Measurements from ENCODE around the gene IFNA4.
"Not testable (repeated sequence)": the region's sequence is repeated elsewhere in the genome, so short reads cannot be mapped to it uniquely, and the experiment has no call there.

IFNA4 gene

DNA sequence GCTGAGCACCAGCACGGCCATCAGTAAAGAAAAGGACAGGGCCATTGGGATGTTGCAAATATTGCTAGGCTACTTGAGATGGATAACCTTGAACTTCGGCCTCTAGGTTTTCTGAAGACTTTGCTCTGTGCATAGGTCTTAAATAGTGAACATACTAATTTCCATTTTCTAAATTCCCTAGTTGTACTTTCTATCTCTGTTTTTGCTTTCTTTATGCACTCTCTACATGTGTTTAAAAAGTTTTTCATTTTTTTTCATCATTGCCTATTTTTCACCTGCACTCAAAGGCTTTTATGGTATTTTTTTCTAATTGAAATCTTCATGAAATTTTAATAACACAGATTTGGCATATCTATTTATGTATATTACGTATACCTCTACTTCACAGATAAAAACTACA, at the start of gene IFNA4:
TSS of gene IFNA4 (minus strand) at position 101 of the 400 bp plus-strand sequence. CDS start at position 45, 56 bp downstream.
- CTCF ChIA-PET; POLR2A ChIA-PET (ENCODE audit: low non-redundant PET); DNase-seq (ENCODE audit: low spot score); H3K27ac ChIP-seq: not testable (repeated sequence)

DNA sequence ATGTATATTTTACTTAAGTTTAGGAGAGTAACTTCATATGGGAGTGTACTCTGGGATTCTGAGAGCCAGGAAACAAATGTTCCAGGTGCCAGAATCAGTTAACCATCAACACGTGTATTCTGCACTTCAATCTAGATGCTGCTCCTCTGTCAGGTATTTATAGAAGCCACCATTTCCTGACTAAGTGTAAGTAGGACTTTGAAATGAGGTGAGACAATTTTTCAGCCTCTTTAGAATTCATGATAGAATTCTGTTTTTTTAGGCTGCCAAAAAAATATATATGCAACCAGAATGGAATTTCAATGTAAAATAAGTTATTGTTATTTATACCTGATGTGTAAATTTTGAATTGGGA, 49.0 kb upstream of the IFNA4 start:
- DNase-seq (ENCODE audit: low spot score); POLR2A ChIA-PET (ENCODE audit: low non-redundant PET); H3K27ac ChIP-seq: not testable (repeated sequence)
- CTCF ChIA-PET: interaction anchor here (0.6 to 1.9 kb wide), 5 partner anchors 16 to 1695 kb away, joined by 3 to 6 read pairs (median 3); no protein-coding TSS in a partner anchor

DNA sequence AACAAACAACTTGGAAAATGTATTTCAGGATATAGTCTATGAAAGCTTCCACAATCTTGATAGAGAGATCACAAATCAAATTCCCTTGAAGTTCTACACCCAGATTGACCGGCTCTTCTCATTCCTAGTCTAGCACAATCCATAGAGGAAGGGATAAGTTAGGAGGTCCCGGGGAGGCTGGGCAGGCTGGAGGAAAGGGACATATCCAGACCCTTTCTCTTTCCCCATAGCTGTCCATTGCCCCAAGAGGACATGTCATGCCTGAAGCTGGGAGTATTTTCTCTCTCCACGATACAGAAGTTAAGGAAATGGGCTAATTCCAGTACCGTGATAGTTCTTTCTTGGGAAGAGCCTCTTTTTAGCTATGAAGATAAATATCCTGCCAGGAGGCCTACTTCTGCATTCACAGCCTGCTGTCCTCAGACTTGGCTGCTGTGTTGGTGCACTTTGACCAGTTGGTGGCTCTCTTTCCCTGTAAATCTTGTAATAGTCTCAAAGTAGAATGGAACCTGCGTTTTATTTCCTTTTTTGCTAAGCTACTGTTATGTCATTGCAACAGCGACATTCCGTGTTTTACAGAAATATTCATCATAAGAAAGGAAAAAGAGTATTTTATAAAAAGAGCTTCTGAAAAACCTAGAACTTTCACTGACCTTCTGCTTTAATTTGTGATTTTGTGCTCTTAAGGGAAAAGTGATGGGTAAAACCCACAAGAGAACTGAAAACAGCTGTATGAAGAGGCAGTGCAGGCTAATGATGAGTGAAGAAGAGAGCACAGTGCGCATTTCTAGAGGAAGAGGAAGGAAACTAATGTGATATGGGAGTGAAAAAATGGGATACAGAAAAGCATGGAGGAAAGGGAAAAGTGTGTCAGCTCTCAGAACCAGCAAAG, 48.3 kb upstream of the IFNA4 start:
- POLR2A ChIA-PET (ENCODE audit: low non-redundant PET); H3K27ac ChIP-seq: not testable (repeated sequence)
- peak; percentile 13 for DNase-seq (ENCODE audit: low spot score)
- TF ChIP-seq, protein P1, sequence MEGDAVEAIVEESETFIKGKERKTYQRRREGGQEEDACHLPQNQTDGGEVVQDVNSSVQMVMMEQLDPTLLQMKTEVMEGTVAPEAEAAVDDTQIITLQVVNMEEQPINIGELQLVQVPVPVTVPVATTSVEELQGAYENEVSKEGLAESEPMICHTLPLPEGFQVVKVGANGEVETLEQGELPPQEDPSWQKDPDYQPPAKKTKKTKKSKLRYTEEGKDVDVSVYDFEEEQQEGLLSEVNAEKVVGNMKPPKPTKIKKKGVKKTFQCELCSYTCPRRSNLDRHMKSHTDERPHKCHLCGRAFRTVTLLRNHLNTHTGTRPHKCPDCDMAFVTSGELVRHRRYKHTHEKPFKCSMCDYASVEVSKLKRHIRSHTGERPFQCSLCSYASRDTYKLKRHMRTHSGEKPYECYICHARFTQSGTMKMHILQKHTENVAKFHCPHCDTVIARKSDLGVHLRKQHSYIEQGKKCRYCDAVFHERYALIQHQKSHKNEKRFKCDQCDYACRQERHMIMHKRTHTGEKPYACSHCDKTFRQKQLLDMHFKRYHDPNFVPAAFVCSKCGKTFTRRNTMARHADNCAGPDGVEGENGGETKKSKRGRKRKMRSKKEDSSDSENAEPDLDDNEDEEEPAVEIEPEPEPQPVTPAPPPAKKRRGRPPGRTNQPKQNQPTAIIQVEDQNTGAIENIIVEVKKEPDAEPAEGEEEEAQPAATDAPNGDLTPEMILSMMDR (conservative IDR thresholded peaks at IDR 0.05; ENCODE audit: low read depth): peak; percentile 66
- CTCF ChIA-PET: interaction anchor here (0.6 to 1.9 kb wide), 6 partner anchors 17 to 1695 kb away, joined by 3 to 6 read pairs (median 4); no protein-coding TSS in a partner anchor

DNA sequence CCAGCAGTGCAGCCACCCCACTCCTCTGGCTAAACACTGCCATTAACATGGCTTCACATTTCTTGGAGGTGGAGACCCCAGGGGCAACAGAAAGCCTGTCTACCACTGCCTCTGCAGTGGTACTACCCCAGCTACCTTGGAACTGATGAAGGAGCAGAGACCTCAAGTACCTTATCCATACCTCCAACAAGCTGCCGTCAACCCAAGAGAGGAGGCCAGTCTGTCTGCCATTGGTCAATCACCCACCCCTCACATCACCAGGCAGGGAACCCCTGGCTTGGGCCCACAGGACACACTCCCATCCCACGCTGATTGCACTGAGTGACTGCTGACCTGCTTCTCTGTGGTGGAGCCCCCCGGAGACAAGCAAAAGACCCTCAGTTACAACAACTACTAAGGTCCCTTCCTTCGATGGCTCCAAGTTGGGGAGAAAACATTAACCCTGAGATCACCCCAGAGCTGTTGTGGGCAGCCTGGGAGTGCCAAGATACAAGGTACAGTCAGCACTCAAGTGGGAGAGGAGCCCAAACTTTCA, 46.8 kb upstream of the IFNA4 start:
- DNase-seq (ENCODE audit: low spot score): no peak
- no peak overlapping the region for H3K27ac ChIP-seq
- POLR2A ChIA-PET (ENCODE audit: low non-redundant PET): no interaction called here
- CTCF ChIA-PET: interaction anchor here (1.4 kb wide), 1 partner anchor 39 kb away, joined by 4 read pairs; no protein-coding TSS in a partner anchor
- TF ChIP-seq, protein P1 (conservative IDR thresholded peaks at IDR 0.05; ENCODE audit: low read depth): no peak

DNA sequence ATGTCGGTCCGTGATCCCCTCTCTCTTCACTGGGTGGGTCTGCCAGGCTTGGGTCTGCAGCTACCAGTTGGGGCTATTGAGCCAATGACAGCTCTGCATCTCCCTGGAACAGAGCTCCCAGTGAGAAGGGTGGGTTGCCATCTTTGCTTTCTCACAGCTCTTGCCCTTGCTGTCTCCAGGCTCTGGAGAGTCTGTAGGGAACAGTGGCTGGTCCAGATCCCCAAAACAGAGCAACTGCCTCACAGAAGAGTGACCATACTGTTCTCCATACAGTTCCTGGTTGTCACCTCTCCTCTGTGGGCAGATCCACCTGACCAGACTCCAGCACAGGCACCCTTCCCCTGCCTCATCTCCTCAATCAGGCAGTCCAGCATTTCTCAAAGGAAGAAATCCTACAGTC, 45.9 kb upstream of the IFNA4 start:
- TF ChIP-seq, protein P1 (conservative IDR thresholded peaks at IDR 0.05; ENCODE audit: low read depth): no peak
- no peak for DNase-seq (ENCODE audit: low spot score)
- CTCF ChIA-PET: no interaction called here
- POLR2A ChIA-PET (ENCODE audit: low non-redundant PET): no interaction called here
- H3K27ac ChIP-seq: no peak overlapping the region

DNA sequence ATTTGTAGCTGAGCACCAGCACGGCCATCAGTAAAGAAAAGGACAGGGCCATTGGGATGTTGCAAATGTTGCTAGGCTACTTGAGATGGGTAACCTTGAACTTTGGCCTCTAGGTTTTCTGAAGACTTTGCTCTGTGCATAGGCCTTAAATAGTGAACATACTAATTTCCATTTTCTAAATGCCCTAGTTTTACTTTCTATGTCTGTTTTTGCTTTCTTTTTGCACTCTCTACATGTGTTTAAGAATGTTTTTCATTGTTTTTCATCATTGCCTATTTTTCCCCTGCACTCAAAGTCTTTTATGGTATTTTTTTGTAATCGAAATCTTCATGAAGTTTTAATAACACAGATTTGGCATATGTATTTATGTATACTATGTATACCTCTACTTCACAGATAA, 40.7 kb upstream of the IFNA4 start, which contains the start of gene IFNA17:
TSS of gene IFNA17 (minus strand) at position 101 of the 400 bp plus-strand sequence. CDS start at position 52, 49 bp downstream.
- DNase-seq (ENCODE audit: low spot score): no peak
- ChIA-PET POLR2A (ENCODE audit: low non-redundant PET) (no interaction called here), CTCF (no interaction called here)
- no peak within 1 kb of the TSS for H3K27ac ChIP-seq
- TF ChIP-seq, protein P1 (conservative IDR thresholded peaks at IDR 0.05; ENCODE audit: low read depth): no peak

DNA sequence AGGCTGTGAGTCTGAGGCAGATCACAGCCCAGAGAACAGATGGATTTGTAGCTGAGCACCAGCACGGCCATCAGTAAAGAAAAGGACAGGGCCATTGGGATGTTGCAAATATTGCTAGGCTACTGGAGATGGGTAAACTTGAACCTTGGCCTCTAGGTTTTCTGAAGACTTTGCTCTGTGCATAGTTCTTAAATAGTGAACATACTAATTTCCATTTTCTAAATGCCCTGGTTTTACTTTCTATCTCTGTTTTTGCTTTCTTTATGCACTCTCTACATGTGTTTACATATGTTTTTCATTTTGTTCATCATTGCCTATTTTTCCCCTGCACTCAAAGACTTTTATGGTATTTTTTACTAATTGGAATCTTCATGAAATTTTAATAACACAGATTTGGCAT, 29.8 kb upstream of the IFNA4 start, which contains the start of gene IFNA16:
TSS of gene IFNA16 (minus strand) at position 101 of the 400 bp plus-strand sequence. CDS start at position 95, 6 bp downstream.
- H3K27ac ChIP-seq; POLR2A ChIA-PET (ENCODE audit: low non-redundant PET); CTCF ChIA-PET; DNase-seq (ENCODE audit: low spot score): not testable (repeated sequence)

DNA sequence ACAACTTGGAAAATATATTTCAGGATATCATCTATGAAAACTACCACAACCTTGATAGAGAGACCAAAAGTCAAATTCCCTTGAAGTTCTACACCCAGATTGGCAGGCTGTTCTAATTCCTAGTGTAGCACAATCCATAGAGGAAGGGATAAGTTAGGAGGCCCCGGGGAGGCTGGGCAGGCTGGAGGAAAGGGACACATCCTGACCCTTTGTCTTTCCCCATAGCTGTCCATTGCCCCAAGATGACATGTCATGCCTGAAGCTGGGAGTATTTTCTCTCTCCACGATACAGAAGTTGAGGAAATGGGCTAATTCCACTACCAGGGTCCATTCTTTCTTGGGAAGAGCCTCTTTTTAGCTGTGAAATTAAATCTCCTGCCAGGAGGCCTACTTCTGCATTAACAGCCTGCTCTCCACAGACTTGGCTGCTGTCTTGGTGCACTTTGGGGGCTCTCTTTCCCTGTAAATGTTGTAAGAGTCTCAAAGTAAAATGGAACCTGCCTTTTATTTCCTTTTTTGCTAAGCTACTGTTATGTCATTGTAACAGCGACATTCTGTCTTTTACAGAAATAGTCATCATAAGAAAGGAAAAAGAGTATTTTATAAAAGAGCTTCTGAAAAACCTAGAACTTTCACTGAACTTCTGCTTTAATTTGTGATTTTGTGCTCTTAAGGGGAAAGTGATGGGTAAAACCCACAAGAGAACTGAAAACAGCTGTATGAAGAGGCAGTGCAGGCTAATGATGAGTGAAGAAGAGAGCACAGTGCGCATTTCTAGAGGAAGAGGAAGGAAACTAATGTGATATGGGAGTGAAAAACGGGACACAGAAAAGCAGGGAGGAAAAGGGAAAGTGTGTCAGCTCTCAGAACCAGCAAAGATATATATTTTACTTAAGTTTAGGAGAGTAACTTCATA, 26.3 kb upstream of the IFNA4 start:
- POLR2A ChIA-PET (ENCODE audit: low non-redundant PET); H3K27ac ChIP-seq; DNase-seq (ENCODE audit: low spot score): not testable (repeated sequence)
- CTCF ChIA-PET: interaction anchor here (0.7 kb wide), 1 partner anchor 11 kb away, joined by 3 read pairs; no protein-coding TSS in a partner anchor

DNA sequence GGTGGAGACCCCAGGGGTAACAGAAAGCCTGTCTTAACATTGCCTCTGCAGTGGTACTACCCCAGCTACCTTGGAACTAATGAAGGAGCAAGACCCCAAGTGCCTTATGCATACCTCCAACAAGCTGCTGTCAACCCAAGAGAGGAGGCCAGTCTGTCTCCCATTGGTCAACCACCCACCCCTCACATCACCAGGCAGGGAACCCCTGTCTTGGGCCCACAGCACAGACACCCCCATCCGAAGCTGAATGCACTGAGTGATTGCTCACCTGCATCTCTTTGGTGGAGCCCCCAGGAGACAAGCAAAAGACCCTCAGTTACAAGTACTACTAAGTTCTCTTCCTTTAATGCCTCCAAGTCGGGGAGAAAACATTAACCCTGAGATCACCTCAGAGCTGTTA, 24.8 kb upstream of the IFNA4 start:
- DNase-seq (ENCODE audit: low spot score); POLR2A ChIA-PET (ENCODE audit: low non-redundant PET); CTCF ChIA-PET; H3K27ac ChIP-seq: not testable (repeated sequence)

DNA sequence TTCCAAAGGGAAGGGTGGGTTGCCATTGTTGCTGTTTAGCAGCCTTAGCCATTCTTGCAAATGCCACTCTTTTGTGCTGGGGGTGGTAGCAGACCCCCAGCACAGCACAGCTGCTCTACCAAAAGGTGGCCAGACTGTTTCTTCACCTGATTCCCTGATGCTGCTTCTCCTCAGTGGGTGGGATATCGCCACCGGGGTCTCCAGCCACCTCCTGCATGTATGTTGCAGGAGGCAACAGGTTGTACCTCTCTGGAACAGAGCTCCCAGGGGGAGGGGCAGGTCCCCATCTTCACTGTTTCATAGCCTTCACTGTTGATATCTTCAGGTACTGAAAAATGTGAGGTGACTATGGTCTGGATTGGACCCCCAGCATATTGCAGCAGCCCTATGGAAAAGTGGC, 23.4 kb upstream of the IFNA4 start:
- POLR2A ChIA-PET (ENCODE audit: low non-redundant PET); DNase-seq (ENCODE audit: low spot score); H3K27ac ChIP-seq; CTCF ChIA-PET: not testable (repeated sequence)
